Endodermal cell (in vitro differentiated cells): ENCODE measurements around the gene PGC. TPM values are rescaled to one million over a fixed set of nuclear protein-coding genes. Genes with fewer than 3 reads are reported as not detected.

ENCODE experiments used
- DNase-seq: peaks from one replicate; pipeline ENCODE4 v3.0.0-alpha.2; 2017
- H3K27ac ChIP-seq: 2 replicates; pipeline ENCODE4 v1.5.1; 2013; ENCODE audit warnings: mild to moderate bottlenecking, low read depth, low read length, moderate library complexity
- H3K27me3 ChIP-seq: 2 replicates; pipeline ENCODE4 v1.6.1; 2013; ENCODE audit warnings: mild to moderate bottlenecking, low read length, moderate library complexity; ENCODE audit not compliant: insufficient read depth, control insufficient read depth, poor library complexity, severe bottlenecking
- H3K36me3 ChIP-seq: 2 replicates; pipeline ENCODE4 v1.7.0; 2013; ENCODE audit warnings: mild to moderate bottlenecking, low read length, moderate library complexity; ENCODE audit not compliant: control insufficient read depth, insufficient read depth
- H3K4me1 ChIP-seq: one replicate; pipeline ENCODE4 v1.7.0; 2013; ENCODE audit warnings: low read length; ENCODE audit not compliant: control insufficient read depth, insufficient read depth
- H3K4me3 ChIP-seq: 2 replicates; pipeline ENCODE4 v1.5.1; 2013; ENCODE audit warnings: mild to moderate bottlenecking, low read length, moderate library complexity
- H3K9ac ChIP-seq: 2 replicates; pipeline ENCODE4 v1.6.1; 2013; ENCODE audit warnings: mild to moderate bottlenecking, low read length, moderate library complexity; ENCODE audit not compliant: poor library complexity, severe bottlenecking; ENCODE audit errors: extremely low read depth
- H3K9me3 ChIP-seq: 2 replicates; pipeline ENCODE4 v1.6.1; 2013; ENCODE audit warnings: mild to moderate bottlenecking, low read length, moderate library complexity; ENCODE audit not compliant: control insufficient read depth
- H3K27ac Mint-ChIP-seq: 2 replicates; pipeline ENCODE4 v1.8.0; 2020; ENCODE audit warnings: mixed read lengths
- H3K27me3 Mint-ChIP-seq: 2 replicates; pipeline ENCODE4 v1.8.0; 2021; ENCODE audit warnings: mild to moderate bottlenecking, mixed read lengths; ENCODE audit not compliant: insufficient read depth
- H3K36me3 Mint-ChIP-seq: 2 replicates; pipeline ENCODE4 v1.8.0; 2020; ENCODE audit warnings: low read depth, mixed read lengths
- H3K4me1 Mint-ChIP-seq: 2 replicates; pipeline ENCODE4 v1.8.0; 2020; ENCODE audit warnings: mixed read lengths
- H3K4me3 Mint-ChIP-seq: 2 replicates; pipeline ENCODE4 v1.8.0; 2020; ENCODE audit warnings: mild to moderate bottlenecking, moderate library complexity, mixed read lengths
- H3K9me3 Mint-ChIP-seq: 2 replicates; pipeline ENCODE4 v1.8.0; 2020; ENCODE audit warnings: mild to moderate bottlenecking, mixed read lengths
- CTCF ChIP-seq: fragments of 200-600 bp; sonication (generic); conservative IDR thresholded peaks from 2 replicates; pipeline ENCODE4 v1.5.0; 2021; ENCODE audit warnings: antibody characterized with exemption, mild to moderate bottlenecking
- WGBS, 2 experiments: methylation state at CpG; one replicate each; pipeline versions ENCODE4 v1.1.5 to v1.1.7; 2013; ENCODE audit warnings: missing lambda C conversion rate in 2 of 2, mixed read lengths in 1 of 2; ENCODE audit not compliant: insufficient coverage in 1 of 2, insufficient read length in 1 of 2; 5-methylcytosine and 5-hydroxymethylcytosine counted together
- total RNA-seq, 2 donors: library from RNA; stranded (reverse); fragmentation: NEBNext Ultra II Directional in 1 of 2; extraction: Animal tissue kit (Norgen Biotek cat#: 25700) in 1 of 2; gene quantifications; 2 replicates in 1 of 2; 3 replicates in 1 of 2; pipeline ENCODE4 v1.2.1, GENCODE V29; 2021

PGC gene
- total RNA-seq, 2 donors from 2014 or later, result not detected

GRCh38 chr6:41770381-41771057 lies 23.3 kb upstream of the PGC start:
- H3K27ac Mint-ChIP-seq, result no peak overlapping the region
- no peaks in the 10 kb centered on the region for H3K4me1 Mint-ChIP-seq
- WGBS, 2 experiments, result 96 to 97% methylated on average over 11 to 30 of the region's 30 CpGs
- no peak overlapping the region for H3K4me3 Mint-ChIP-seq
- H3K36me3 Mint-ChIP-seq, result peaks cover 32% of the 10 kb centered on the region
- H3K9me3 Mint-ChIP-seq, result no peaks in the 10 kb centered on the region
- H3K9me3 ChIP-seq, result no peaks in the 10 kb centered on the region
- H3K4me3 ChIP-seq, result no peak overlapping the region
- H3K27me3 ChIP-seq, result no peaks in the 10 kb centered on the region
- TF ChIP-seq CTCF, result no peak
- no peaks in the 10 kb centered on the region for H3K27me3 Mint-ChIP-seq
- H3K36me3 ChIP-seq, result peaks cover 28% of the 10 kb centered on the region
- H3K27ac ChIP-seq, result no peak overlapping the region
- DNase-seq, result no peak
- no peak overlapping the region for H3K9ac ChIP-seq
- H3K4me1 ChIP-seq, result peaks cover 3% of the 10 kb centered on the region

- Histone ChIP-seq H3K27me3 (no peaks in the 10 kb centered on the region), H3K4me1 (peaks cover 3% of the 10 kb centered on the region), H3K36me3 (peaks cover 17% of the 10 kb centered on the region), H3K9me3 (no peaks in the 10 kb centered on the region), H3K9ac (no peak overlapping the region), H3K27ac (no peak overlapping the region), H3K4me3 (no peak overlapping the region)
- Mint-ChIP-seq H3K27ac (no peak overlapping the region), H3K36me3 (peaks cover 22% of the 10 kb centered on the region), H3K9me3 (no peaks in the 10 kb centered on the region), H3K27me3 (no peaks in the 10 kb centered on the region), H3K4me3 (no peak overlapping the region), H3K4me1 (no peaks in the 10 kb centered on the region)
- 94 to 97% methylated on average over 5 to 8 of the region's 8 CpGs for WGBS, 2 experiments
- TF ChIP-seq CTCF, result no peak
- DNase-seq, result no peak
Observed at GRCh38 chr6:41769376-41769775, 22.2 kb upstream of the PGC start.

- no peak overlapping the region for H3K9ac ChIP-seq
- DNase-seq, result no peak
- Mint-ChIP-seq H3K4me1 (no peaks in the 10 kb centered on the region), H3K27me3 (no peaks in the 10 kb centered on the region), H3K36me3 (peaks cover 18% of the 10 kb centered on the region), H3K9me3 (no peaks in the 10 kb centered on the region), H3K4me3 (no peak overlapping the region), H3K27ac (peak overlapping the region; percentile 41)
- peak overlapping the region; percentile 24 for H3K27ac ChIP-seq
- H3K27me3 ChIP-seq, result no peaks in the 10 kb centered on the region
- TF ChIP-seq CTCF, result no peak
- H3K9me3 ChIP-seq, result no peaks in the 10 kb centered on the region
- H3K36me3 ChIP-seq, result peaks cover 14% of the 10 kb centered on the region
- no peak overlapping the region for H3K4me3 ChIP-seq
- H3K4me1 ChIP-seq, result peaks cover 3% of the 10 kb centered on the region
- 85 to 92% methylated on average over 4 to 10 of the region's 10 CpGs for WGBS, 2 experiments
Observed at GRCh38 chr6:41768545-41769308, 21.5 kb upstream of the PGC start.
